Retinal pigment epithelial cell (primary cell): Measurements from ENCODE around the gene SMC4.

Experiments
- DNase-seq: peaks from one replicate; pipeline ENCODE4 v3.0.0-alpha.2; 2010; ENCODE audit warnings: low read depth
- H3K4me3 ChIP-seq: 2 replicates; pipeline ENCODE4 v1.5.1; 2011; ENCODE audit warnings: mild to moderate bottlenecking, low read length, control low read depth, moderate library complexity
- CTCF ChIP-seq: conservative IDR thresholded peaks from 2 replicates; pipeline ENCODE4 v1.5.1; 2011; ENCODE audit warnings: low read depth, low read length, control low read depth, inconsistent platforms

The SMC4 gene

GRCh38 chr3:160454995-160455394, 55.5 kb downstream of the SMC4 start:
- no peak for DNase-seq
- H3K4me3 ChIP-seq = no peak overlapping the region
- no peak for TF ChIP-seq CTCF

- DNase-seq = no peak
- H3K4me3 ChIP-seq = no peak overlapping the region
- TF ChIP-seq CTCF = no peak
Measured at GRCh38 chr3:160455846-160456245, 56.4 kb downstream of the SMC4 start.

- no peak for DNase-seq
- TF ChIP-seq CTCF = no peak
- H3K4me3 ChIP-seq = no peak overlapping the region
Measured at GRCh38 chr3:160458151-160458550, 58.7 kb downstream of the SMC4 start.

- DNase-seq = no peak
- TF ChIP-seq CTCF = no peak
- no peak overlapping the region for H3K4me3 ChIP-seq
Measured at GRCh38 chr3:160459450-160459970, 60.1 kb downstream of the SMC4 start.

GRCh38 chr3:160460033-160460432, 60.6 kb downstream of the SMC4 start:
- DNase-seq = no peak
- no peak overlapping the region for H3K4me3 ChIP-seq
- TF ChIP-seq CTCF = no peak

GRCh38 chr3:160464321-160464720, 64.9 kb downstream of the SMC4 start:
- TF ChIP-seq CTCF = no peak

GRCh38 chr3:160464971-160465370, 65.5 kb downstream of the SMC4 start:
- TF ChIP-seq CTCF = no peak
- no peak overlapping the region for H3K4me3 ChIP-seq
- no peak for DNase-seq

More at GRCh38 chr3:160464321-160464720, 64.9 kb downstream of the SMC4 start:
- no peak for DNase-seq
- H3K4me3 ChIP-seq = no peak overlapping the region
